Activated CD8-positive, alpha-beta memory T cell treated with anti-CD3 and anti-CD28 coated beads for 48 hours (primary cell): Measurements from ENCODE around the gene PDE2A.

Source experiments
- DNase-seq, 3 experiments: peaks; one replicate each; pipeline ENCODE4 v3.0.0-alpha.2; 2020; ENCODE audit warnings: low read depth in 2 of 3, low spot score in 2 of 3

PDE2A gene

DNA sequence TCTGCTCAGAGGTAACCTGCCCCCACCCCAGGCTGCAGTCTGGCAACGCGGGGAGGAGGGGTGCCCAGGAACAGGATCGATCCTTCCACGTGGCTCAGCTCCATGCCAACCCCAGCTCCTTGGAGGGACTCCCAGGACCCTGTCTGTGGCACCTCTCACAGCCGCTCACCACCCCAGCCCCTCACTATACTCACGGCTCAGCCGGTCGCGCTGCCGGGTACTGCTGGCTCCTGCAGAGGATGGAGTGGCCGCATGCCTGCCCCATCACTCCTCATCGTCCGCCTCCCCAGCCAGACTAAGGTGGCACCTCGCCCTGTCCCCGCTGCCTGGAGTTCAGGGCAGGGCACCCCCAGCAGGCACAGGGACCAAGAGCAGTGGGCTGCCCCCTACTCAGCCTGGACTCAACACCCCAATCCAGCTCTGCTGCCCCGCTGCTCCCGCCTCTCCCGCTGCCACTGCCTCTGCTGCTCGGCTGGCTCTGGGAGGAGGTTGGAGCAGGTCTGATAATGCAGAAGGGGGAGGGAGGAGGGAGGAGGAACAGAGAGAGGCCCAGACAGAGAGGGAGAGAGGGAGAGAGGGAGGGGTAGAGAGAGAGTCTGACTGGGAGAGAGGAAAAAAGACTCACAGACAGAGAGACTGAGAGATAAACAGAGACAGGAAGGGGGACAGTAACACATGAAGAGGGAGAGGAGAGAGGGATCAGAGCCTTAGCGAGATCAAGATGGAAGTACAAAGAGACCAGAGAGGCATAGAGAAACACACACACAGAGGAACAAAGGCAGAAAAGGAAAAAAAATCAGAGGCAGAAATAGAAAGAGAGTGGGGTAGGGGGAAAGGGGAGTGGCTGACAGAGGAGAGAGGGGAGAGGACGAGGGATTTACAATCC is at the start of gene PDE2A:
Gene PDE2A (minus strand): TSS at position 480 of the 886 bp plus-strand sequence. CDS start 215 bp downstream, at position 265.
- no peak for DNase-seq

DNA sequence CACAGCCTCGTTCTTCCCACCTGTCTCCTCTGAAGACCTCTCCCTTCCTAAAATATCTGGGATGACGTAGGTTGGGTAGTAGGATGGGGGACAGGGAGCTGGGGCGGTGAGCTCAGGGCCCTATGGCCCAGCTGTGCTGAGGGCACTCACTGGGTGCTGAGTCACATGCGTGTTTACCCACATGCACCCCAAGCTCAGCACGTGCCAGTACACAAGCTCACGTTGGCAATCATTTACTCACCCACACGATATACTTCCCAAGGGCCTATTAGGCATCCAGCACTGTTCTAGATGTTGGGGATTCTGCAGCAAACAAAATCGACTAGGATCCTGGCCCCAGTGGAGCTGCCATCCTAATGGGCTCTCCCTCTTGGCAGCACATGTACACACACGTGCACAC is 49.3 kb upstream of the PDE2A start:
- no peak for DNase-seq

DNA sequence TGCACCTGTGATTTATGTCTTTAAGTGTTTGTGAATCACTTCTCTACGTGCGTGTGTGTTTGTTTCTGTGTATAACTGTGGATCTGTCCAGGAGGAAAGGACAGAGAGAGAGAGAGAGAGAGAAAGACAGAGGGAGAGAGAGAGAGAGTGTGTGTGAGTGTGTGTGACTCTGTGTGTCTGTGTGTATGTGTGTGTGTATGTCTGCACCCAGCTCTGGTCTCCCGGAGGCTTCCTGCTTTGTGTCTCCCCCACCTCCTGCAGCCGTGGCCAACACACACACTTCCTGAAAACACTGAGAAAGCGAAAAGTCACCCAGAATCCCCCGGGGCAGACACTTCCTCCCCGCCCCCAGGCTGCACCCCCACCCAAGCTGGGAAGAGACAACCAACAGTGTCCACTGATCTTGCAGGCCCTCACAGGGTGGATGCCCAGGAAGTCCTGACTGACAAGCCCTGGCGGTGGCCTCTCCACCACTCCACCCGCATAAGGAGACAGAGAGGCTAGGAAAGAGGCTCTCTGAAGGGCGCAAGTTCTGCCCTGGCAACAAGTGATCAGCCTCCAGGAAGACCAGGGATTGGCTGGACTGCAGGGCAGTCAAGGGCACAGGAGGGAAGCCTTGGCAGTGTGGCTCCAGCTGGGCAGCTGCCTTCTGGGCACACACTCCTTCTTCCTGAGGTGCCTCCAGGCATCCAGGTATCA is 48.0 kb upstream of the PDE2A start:
- DNase-seq, result peak; percentile 62 to 71 (median 63)

DNA sequence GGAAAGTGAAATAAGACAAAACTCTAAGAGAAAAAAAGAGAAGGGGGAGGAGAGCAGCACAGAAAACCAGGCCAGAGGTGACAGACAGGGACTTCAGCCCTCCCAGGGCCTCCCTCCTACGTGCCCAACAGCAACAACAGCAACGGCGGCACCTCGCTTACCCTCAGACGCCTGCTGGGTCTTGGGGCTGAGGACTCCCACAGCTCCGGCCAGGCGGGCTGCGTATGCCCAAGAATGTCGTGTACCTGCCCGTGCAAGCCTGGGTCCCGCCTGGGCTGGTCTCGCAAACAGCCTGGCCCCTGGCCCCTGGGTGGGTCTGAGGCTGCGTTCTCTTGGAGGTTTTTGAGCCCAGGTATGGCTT is 47.4 kb upstream of the PDE2A start:
- DNase-seq, result no peak

DNA sequence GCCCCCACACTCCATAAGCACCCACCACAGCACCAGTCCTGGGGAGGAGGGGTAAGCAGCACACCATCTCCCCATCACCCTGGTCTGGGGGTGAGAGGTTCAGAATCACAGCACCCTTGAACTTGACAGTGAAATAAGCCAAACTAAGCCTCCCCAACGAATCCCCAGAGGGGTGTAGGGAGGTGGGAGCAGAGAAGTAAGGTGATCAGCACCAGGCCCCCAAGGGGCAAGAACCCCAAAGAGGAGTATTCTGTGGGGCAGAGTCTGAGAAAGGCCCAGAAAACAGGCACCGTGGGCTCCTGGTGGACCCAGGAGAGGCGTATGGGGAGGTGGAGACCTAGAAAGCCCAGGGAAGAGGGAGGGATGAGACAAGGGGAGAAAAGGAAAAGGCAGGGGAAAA is 47.1 kb upstream of the PDE2A start:
- no peak for DNase-seq

DNA sequence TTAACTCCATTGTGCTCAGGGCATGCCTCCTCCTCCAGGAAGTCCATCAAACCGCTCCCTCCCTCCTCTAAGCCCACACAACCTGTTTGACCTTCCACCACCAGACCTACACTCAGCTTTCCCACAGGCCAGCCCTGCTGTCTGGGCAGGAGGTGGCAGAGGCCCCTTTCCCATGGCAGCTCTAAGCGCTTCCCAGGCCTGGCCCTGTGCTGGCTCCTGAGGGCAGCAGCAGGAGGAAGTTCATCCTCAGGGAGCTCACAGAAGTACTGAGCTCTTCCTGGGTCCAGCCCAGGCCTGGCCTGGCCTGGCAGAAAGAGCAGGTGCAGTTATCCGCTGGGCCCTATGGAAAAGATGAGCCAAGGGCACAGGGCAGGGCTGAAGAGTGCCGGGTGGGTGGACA is 46.6 kb upstream of the PDE2A start:
- DNase-seq, result no peak

DNA sequence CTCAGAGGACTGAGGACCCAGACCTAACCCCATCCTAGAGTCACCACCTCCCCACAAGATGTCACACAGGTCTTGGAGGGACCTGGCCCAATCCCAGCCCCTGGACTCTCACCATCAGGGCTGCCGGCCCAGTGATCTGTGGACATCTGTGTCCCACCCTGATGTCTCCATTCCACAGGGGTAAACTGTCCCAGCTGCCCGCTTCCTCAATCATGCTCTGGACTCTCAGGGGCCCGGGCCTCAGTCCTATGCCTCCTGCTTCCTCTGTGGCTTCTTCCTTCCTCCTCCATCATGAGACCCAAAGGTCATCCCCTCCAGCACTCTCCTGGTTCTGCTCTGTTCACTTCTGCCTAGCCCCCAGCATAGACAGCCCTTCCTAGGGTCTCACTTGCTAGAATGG is 45.8 kb upstream of the PDE2A start:
- no peak for DNase-seq

DNA sequence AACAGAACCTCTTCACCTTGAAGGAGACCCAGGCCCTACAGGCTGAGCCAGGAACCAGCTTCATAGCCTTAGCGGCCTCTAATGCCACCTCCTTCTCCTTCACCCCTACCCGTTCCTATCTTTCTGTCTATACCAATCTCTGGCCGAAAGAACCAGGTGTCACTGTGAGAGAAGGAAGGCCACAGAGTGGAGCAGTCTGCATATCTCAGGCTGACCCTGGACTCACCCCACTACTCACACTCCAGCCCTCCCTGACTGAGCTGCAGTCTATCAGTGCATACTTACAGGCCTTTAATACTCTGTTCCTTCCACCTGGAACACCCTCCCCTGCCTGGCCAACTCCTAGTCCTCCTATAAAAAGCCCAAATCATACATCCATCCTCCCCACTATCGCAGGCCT is 45.3 kb upstream of the PDE2A start:
- DNase-seq, result no peak

DNA sequence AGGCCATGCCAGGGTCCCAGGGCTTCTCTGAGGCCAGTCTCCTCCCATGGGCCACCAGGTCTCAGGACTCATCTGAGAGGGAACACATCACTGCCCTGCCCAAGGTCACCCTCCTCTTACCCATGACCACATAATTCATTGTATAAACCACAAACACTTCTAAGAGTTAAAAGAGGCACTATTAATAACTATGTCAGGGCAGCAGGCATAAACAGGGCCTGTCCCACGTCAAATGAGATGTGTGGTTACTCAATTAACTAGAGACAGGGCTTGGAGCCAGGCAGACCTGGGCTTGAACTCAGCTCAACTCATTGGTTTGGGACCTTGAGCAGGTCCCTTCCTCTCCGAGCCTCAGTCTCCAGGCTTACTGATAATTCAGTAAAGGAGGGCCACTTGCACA is 44.9 kb upstream of the PDE2A start:
- no peak for DNase-seq

DNA sequence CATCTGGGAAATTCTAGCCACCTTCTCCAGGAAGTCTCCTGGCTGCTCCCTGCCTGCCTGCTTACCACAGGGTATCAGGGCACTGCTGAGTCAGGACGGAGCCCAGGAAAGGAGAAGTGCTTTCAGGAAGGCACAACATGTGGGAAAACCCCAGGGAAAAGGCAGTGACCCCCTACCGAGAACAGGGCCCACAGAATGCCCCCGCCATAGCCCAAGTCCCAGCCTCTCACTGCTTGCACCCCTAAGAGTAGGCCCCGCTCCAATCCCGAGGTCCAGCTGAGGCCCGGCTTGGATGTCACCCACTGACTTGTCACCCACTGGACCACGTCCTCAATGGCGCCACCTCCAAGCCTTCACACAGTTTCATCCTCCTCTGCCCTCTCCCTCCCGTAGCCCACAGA is 43.9 kb upstream of the PDE2A start:
- DNase-seq, result no peak

DNA sequence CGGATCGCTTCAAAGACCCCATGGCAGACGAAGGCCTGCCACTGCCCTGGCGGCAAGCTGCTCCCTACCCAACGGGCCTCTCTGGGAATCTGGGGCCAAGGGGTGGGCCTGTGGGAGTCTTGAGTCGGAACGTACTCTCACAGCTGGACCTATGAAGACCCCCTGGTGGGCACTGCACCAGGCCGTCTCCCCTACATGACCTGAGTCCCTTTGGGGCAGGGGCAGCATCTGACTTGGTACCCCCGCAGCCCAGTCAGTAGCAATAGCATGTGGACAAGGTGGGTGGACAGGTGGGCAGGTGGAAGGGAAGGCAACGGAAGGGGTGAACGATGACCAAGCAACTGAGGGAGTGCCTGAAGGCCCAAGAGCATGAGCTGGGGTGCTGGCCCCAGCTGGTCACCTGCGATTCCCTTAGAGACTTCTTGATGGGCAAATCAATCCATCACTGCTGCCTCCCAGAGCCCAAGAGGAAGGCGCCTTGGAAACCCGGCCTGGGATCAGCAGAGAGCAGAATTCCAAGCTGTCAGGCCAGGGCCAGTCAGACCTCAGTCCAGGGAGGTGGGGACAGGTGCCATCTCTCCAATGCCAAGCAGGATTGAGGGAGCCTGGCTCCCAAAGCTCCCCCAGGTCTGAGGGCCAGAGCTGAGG is 42.7 kb upstream of the PDE2A start:
- no peak for DNase-seq

DNA sequence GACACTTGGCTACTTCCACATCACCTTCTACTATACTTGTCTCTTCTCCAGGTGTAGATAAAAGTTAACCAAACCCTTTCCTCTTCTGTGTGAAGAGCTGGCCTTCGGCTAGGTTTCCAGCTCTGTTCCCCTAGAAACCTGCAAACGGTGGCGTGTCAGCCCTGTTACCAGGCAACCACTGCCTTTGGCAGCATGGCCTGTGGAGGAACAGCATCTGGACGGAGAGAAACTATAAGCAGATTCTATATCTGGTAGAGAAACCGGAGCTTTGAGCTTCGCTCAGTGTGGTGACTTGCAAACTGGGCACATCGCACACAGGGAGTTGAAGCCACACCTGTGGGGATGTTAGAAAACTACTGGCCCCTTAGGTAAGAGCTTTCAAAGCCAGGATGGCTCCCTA is 42.1 kb upstream of the PDE2A start:
- no peak for DNase-seq

DNA sequence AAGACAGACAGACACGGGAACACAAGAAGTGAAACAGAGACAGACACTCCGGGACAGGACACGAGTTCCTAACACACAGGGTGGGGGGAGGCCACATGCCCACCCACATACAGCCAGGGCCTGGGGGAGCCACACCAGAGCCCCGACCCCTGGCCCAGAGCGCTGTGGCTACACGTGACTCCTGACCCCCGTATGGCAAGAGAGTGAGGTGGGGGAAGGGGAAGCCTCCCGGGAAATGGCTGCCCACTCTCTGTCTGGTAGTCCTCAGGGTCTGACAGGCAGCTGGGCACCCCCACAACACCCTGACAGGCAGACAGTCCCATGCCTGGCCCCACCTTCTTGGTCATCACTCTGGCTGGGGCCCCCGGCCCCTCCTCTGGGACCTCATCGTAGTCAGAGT is 38.6 kb upstream of the PDE2A start:
- no peak for DNase-seq

DNA sequence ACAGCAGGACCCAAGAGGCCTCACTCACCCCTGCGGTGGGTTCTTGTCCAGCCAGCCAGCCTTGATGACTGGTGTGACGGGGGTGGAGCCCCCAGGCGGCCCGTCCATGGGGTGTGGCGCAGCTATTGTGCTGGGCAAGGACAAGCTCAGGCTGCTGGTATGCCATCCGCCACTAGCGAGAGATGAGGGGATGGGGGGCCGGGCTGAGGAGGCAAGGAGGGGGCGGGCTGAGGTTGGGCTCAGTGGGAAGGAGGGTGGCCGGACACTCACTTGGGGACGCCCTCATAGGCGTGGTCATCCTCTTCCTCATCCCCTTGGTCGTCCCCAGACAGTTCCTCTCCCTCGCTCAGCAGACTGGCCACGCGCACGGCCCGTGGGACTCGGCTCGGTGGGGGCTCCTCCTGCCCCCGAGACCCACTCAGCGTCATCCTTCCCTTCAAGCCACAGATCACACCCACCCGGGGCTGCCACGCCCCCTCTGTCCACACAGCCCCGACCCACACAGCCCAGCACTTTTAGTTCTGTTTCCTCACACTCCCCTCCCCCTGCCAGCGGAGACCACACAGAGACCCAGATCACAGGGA is 38.0 kb upstream of the PDE2A start:
- no peak for DNase-seq

DNA sequence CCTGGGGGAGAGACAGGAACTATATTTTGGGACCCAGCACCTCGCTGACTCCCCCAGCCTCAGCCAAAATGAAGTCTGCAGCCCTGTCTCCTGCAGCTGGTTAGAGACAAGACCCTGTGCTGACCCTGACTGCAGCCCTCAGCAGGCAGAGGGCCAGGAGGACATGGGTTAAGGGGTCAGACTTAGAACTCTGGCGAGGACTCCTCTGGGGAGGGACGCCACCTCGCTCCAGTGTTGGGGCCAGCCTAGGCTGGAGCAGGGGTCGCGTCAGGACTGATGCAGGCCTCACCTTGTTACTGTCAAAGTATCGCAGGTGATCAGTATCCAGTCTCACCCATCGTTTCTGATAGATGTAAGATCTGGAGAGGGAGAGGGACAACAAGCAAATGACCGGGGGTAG is 36.9 kb upstream of the PDE2A start:
- DNase-seq, result no peak

DNA sequence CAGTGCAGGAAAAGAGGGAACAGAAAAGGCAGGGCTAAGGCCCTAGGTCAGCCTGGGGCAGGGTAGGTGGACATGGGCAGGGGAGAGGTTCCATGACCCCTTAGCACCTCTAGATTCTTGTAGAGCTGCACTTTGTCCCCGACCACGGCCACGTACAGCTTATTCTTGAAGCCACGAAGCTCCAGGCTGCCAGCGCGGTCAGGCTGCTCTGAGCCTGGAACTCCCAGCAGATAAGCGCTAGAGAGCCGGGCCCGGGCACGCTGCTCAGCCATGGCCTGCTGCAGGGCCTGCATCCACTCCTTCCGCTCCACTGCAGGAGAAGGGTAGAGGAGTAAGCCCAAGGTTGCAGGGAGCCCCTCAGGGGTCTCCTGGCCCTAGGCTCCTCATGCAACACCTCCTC is 36.1 kb upstream of the PDE2A start:
- DNase-seq, result no peak

DNA sequence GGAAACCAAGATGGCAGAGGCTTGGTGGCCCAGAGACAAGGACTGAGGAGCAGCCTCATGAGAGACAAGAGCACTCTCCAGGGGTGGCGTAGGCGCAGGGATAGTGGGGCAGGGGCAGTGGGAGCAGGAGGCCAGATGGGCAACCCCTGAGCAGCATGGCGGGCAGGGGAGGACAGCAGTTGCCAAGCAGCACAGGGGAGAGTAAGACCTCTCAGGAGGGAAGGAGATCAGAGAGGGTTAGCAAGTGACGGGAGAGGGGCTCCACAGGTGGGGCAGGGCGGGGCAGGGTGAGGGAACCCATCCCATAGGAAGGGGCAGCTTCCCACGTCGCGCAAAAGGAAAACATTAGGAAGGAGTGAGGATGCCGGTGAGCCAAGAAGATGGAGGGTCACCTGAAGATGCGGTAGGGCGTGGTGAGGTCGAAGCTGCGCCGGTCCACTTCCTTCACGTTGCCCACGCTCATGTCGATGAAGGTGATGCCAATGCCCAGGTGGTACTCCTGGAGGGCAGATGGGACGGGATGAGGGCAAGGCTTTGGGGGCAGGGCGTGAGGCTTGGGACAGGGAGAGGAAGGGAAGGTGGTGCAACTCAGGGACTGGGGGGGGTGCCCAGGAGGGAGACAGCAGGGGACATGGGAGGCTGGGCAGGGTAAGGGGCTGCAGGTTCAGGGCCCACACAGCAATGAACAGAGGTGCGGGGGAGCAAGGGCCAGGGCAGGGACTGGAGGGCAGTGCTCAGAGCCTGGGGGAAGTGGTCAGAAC is 35.4 kb upstream of the PDE2A start:
- DNase-seq, result no peak

DNA sequence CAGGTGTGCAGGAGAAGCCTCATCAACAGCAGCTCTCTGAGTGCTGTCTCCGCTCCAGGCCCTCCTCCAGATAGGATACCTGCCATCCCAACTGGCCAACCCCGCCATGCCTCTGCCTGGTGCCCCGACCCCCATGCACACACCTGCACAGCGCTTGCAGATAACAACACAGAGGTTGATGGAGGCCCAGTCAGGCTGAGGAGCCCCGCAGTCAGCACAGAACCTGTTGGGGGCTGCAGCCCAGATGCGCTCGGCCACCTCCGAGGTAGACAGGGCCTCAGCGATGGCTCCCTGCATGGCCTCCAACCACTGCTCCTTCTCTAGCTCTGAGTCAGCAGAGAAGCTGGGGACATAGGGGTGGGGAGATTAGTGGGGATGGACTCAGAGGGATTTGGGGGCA is 32.8 kb upstream of the PDE2A start:
- no peak for DNase-seq

DNA sequence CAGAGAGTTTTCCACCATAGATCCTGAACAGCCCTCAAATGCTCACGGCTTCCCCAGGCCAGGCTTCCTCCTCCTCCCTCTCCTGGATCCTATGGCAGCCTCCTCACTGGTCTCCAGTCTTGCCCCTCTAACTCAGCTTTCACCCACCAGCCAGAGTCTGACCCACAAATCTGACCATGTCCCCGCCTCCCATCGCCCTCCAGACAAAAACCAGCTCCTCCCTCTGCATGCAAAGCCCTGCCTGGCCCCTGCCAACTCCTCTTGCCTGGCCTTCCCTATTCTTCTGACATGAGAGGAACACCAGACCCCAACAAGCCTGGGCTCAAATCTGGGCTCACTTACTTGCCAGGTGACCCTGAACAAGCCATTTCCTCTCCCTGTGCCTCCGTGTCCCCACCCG is 32.4 kb upstream of the PDE2A start:
- no peak for DNase-seq

DNA sequence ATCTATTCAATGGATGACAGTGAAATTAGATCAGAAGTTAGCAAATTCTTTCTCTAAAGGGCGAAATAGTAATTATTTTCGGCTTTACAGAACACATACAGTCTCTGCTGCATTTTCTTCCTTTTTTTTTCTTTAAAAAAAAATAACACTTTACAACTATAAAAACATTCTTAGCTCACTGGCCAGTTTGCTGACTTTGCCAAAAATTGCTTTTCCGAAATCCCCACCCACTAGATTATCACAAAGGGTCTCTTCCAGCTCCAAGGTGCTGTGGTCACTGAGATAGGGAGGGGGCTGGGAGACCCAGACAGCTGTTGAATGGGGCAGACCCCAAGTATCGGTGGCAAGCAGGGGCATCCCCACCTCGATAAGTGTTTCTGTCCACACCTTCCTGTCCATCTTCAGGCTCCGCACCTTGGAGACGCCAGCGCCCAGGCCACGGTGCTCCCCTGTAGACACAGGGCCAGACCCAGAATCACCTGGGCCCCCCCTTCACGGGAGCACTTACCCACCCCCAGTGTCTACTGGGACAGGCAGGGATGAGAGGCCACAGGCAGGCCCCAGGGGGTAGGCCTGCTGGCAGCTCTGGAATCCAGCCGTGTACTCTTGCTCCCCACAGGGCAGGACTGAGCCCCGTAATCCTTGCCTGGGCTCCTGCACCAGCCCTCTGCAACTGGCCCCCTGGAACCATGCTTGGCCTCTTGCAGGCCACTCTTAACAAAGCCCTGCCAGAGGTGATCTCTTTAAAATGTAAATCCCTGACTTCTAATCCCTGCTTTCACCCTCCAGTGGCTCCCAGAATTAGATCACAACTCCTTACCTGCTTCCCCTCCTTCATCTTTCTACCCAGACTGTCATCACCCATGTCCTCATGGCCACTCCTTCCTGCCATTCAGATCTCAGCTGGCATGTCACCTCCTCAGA is 31.5 kb upstream of the PDE2A start:
- DNase-seq, result no peak
